Mammary epithelial cell (primary cell): Measurements from ENCODE around the gene PAIP2B.

Experiments used
- CTCF ChIP-seq, 2 donors: IDR thresholded peaks in 1 of 2; conservative IDR thresholded peaks in 1 of 2; 2 replicates each; pipeline ENCODE4 v1.5.1; 2011 to 2012; ENCODE audit warnings: inconsistent platforms in 2 of 2, low read length in 2 of 2, mild to moderate bottlenecking in 2 of 2, control low read depth in 1 of 2, low read depth in 1 of 2; ENCODE audit not compliant: insufficient read depth in 1 of 2; ENCODE audit errors: extremely low read depth in 1 of 2
- EZH2 ChIP-seq: IDR thresholded peaks from 2 replicates; pipeline ENCODE4 v1.6.1; 2012; ENCODE audit warnings: low read length, inconsistent platforms, borderline replicate concordance

- TF ChIP-seq CTCF (conservative IDR thresholded peaks at IDR 0.05 in 1 of 2, IDR thresholded peaks at IDR 0.05 in 1 of 2; ENCODE audit: extremely low read depth in 1 of 2, insufficient read depth in 1 of 2, low read depth in 1 of 2, low read length in 2 of 2): no peak
- TF ChIP-seq EZH2: no peak
Observed at GRCh38 chr2:71254078-71254477, 27.2 kb upstream of the PAIP2B start.
